ENCODE results near the gene DCT.
"Not testable (repeated sequence)": the region's sequence is repeated elsewhere in the genome, so short reads cannot be mapped to it uniquely, and the experiment has no call there.

Gene DCT

DNA sequence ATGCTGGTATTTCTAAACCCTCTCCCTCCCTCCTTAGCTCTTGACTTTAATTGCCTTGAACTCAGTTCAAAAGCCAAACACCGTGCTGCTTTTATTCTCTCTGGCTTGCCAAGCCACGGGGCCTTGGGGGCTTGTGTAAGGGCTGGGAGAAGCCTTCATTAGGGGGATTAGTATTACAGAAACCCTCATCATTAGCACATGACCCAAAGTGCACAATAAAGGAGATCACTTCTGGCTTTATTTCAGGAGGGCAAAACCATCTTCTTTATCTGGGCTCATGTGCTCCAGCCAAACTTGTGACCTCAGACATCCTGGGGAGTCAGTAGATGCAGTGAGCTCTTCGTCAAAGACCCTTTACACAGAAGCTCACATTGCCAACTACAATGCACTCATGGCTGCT is at the start of gene DCT:
TSS of gene DCT (minus strand) at position 67 of the 400 bp plus-strand sequence. CDS start 427 bp downstream, outside the sequence.
- DNase-seq = no peak

DNA sequence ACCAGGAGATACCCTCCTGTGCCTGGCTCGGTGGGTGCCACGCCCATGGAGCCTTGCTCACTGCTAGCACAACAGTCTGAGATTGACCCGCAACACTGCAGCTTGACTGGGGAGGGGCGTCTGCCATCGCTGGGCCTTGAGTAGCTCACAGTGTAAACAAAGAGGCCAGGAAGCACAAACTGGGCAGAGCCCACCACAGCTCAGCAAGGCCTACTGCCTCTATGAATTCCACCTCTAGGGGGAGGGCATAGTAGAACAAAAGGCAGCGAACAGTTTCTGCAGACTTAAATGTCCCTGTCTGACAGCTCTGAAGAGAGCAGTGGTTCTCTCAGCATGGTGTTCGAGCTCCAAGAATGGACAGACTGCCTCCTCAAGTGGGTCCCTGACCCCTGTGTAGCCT is 47.5 kb upstream of the DCT start:
- not testable (repeated sequence) for DNase-seq

- no peak for DNase-seq
Measured at GRCh38 chr13:94525781-94526180, 46.3 kb upstream of the DCT start.

- DNase-seq = no peak
Measured at GRCh38 chr13:94524407-94524806, 44.9 kb upstream of the DCT start.

DNA sequence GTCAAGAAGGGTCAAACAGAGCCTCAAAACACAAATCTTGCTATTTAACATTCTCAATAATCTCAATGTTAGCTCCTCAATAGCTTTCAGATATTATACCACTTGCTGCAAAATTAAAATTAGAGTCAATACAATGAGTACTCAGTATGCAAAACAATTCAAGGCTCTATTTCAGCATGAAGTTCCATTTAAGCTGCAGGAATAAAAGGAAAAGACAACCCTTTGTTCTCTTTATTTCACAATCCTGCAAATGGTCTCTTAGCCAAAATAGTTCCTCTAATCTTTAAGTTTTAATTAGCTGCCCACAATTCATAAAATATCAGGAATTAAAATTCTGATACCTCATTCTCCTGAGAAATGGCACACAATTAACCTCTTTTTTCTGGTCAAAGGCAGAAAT is 40.5 kb upstream of the DCT start:
- no peak for DNase-seq

DNA sequence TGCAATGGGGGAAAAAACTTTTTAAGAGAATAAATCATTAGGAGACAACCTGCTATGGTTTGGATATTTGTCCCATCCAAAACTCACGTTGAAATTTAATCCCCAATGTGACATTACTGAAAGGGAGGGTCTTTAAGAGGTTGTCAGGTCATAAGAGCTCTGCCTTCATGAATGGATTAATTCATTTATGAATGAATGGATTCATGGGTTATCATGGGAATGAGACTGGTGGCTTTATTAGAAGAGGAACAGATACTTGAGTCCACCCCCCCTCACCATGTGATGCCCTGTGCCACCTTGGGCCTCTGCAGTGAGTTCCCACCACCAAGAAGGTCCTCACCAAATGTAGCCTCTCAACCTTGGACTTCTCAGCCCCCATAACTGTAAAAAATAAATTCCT is 37.0 kb upstream of the DCT start:
- no peak for DNase-seq

DNA sequence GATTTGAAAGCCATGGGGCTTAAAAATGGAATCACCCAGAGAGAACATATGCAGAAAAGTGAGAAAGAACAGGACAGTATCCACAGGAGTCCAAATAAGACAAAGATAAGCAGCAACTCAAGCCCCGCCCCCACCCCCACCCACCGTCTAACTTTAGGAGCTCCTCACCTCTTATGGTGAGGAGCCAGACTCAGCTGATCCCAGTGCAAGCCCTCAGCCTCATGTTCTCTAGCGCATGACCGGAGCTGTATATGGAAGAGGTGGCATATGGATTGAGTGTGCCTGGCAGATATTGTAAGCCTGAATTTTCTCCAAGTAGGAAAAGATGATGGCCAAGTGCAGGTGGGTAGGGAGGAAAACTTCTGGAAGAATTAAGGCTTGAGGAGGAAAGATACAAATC is 36.4 kb upstream of the DCT start:
- DNase-seq = no peak

DNA sequence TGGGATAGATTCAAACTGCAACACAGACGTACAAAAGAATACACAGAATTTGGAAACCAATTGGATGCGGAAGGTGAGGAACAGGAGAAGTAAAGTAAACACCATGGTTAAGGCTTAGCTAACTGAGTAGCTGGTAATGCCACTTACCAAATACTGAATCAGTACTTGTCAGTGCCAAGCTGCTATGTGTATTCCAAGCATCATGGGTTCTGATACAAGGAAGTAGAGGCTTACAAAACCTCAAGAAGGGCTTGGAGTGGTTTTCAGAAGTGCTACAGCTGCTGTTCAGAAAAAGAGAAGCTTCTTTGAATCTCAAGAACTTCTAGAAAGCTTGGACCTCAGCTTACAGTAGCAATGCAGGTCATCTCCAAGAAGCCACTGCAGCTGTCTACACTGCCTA is 35.9 kb upstream of the DCT start:
- no peak for DNase-seq

- DNase-seq = no peak
Measured at GRCh38 chr13:94513026-94513425, 33.5 kb upstream of the DCT start.

DNA sequence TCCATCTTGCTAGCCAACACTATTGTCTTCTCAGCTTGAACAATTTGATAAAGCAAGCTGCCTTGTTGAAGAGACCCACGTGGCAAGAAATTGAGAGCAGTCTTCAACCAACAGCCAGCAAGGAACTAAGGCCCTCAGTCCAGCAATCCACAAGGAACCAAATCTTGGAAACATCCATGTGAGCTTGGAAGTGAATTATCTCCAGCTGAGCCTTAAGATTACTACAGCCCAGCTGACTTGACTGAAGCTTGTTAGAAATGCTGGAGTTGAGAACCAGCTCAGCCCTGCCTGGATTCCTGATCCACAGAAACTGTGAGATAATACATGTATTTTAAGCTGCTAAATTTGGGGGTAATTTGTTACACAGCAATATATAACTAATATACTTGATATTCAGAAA is 26.2 kb upstream of the DCT start:
- DNase-seq = no peak

DNA sequence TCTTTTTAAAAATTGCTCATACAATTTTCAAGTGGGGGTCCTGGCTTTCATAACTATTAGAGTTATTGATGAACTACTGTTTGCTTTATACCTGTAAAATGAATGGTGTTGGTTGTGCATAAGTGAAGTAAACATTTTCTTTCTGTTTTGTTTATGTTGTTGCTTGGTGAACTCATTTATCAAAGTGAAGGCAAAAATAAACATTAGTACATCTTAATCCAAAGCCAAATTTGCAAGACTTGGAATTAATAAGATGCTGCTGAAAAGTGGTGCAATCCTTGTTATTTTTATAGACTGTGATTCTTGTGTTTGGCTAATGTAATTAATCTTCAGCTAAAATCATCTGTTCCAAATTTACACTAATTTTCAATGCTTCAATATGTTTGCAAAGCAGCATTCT is 24.4 kb upstream of the DCT start:
- no peak for DNase-seq

GRCh38 chr13:94498831-94499230 is 19.3 kb upstream of the DCT start:
- DNase-seq = not testable (repeated sequence)

- DNase-seq = no peak
Measured at GRCh38 chr13:94495806-94496205, 16.3 kb upstream of the DCT start.

DNA sequence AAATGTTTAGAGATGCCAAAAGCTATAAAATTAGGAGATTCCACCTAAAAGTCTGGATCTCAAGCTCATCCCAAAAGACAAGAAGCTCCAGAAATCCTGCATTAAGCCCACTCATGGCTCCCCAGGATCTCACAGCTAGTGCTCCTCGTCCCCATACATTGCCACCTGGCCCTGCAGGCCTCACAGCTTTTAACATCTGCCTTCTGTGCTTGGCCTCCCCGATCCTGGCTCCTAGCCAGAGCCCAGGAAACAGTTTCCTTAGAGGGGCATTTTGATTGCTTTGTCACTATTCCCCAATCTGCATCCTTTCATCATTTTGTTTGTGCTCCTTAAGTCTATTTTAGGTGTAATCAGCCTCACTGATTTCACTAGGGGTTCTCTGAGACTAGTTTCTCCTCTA is 14.5 kb upstream of the DCT start:
- no peak for DNase-seq

- DNase-seq = no peak
Measured at GRCh38 chr13:94487043-94487442, 7.6 kb upstream of the DCT start.

DNA sequence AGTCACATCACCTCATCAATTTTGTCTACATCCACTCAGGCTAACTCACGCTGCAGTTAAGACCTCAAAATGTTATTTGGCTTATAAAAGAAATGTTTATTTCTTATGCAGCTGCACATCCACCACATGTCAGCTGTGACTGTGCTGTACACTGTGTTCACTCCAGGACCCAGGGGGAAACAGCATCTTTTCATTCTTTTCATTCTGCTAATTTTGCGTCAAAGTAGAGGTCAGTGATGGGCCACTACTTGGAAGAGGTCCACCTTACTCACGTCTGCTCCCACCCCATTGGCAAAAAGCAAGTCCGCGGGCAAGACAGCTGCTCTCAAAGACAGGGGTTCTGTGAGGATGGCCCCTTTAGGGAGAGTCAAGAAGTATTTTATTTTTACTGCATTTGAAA is 4.5 kb upstream of the DCT start:
- no peak for DNase-seq

DNA sequence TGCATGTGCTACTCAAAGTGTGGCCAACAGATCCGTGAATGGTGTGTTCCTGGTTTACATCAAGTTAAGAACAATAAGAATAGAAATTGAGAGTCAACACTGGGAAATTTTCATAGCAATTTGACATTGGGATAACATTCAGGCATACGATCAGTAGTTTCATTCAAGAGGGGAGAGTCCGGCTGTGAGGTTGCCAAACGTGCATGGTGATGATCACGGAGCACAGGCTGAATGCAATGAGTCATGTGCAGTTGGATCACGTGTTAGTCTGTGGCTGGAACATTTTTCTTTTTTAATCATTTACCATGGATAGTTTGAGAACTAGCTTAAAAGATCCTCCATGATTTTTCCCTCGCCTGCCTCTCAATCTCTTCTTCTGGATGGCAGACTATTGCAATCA is 2.5 kb upstream of the DCT start:
- DNase-seq = no peak

DNA sequence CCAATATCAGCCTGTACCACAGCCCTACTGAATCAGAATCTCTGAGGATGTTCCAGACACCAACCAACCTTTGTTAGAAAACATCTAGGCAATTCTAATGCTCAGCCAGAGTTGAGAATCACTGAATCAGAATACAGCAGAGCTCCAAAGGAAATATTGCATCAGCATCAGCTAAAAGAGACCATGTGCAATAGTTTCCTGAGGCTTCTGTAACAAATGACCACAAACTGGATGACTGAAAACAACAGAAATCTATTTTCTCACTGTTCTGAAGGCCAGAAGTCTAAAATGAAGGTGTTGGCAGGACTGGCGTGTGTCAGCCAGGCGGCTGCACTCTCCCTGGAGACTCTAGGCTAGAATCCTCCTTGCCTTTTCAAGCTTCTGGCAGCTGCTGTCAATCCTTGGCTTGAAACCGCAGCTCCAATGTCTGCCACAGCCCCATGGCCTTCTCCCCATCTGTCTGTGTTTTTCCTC is 1.2 kb upstream of the DCT start:
- no peak for DNase-seq

- DNase-seq = no peak
Measured at GRCh38 chr13:94478913-94479312, 569 bp downstream of the DCT start.

DNA sequence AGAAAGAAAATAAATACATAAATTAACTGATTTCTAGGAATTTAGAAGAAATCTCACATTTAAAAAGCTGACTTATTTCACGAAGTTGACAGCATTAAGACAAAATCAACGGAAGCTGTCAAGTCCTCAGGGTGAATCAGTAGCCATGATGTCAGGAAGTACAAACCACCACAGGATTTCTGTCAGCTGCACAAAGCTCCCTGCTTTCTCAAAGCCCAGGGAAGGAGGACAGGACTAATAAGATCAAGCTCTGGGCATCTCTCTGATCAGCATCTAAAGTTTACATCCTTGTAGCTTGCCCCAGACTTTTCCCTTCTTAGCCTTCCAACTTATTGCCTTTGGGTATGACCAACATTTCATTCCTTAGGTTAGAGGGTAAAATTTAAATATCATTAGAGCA is 9.4 kb downstream of the DCT start:
- DNase-seq = no peak

- DNase-seq = no peak
Measured at GRCh38 chr13:94464771-94465170, 14.7 kb downstream of the DCT start.

GRCh38 chr13:94462670-94463069 is 16.8 kb downstream of the DCT start:
- no peak for DNase-seq

- DNase-seq = no peak
Measured at GRCh38 chr13:94459116-94459515, 20.4 kb downstream of the DCT start.

DNA sequence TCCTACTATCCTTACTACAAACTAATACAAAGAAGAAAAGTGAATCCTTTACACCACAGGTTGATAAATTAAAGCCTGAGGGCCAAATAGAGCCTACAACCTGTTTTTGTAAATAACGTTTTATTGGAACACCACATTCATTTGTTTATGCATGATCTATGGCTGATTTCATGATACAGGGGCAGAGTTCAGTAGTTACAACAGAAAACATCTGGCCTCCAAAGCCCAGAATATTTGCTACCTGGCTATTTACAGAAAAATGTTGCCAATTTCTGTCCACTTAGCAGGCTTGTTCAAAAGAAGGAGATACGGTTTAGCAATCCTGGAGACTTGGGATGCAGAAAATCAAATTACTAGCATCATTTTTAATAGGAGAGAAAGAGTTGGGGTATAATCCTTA is 24.1 kb downstream of the DCT start:
- DNase-seq = no peak

GRCh38 chr13:94454906-94455305 is 24.6 kb downstream of the DCT start:
- no peak for DNase-seq

DNA sequence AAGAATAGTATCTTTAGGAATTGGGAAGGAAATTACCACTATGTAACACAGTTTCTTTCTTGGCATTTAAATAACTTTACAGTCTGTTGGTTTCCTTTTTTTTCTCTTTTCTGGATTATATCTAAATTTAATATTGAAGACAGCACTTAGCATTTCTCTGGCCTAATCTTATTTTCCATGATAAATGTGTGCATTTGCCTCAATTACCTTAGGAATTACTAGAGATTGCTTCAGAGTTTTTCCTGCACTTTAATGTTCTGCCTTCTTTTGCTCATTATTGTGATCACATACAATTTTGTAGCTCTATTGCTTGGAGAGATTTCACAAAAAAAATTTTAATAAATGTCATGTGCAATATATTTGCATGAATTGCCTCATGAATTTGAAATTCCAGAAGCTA is 25.1 kb downstream of the DCT start:
- no peak for DNase-seq

Measured in SW 1271 (cell line).